Measurements from ENCODE around the gene SLC16A8. TPM values are rescaled to one million over a fixed set of nuclear protein-coding genes. Genes with fewer than 3 reads are reported as not detected.

Gene SLC16A8
- polyA plus RNA-seq, 1 experiment: not detected

GRCh38 chr22:38087855-38088254, 3.9 kb upstream of the SLC16A8 start:
- no peak overlapping the region for H3K27ac ChIP-seq (ENCODE audit: low read depth, low read length)
- TF ChIP-seq, protein P1, sequence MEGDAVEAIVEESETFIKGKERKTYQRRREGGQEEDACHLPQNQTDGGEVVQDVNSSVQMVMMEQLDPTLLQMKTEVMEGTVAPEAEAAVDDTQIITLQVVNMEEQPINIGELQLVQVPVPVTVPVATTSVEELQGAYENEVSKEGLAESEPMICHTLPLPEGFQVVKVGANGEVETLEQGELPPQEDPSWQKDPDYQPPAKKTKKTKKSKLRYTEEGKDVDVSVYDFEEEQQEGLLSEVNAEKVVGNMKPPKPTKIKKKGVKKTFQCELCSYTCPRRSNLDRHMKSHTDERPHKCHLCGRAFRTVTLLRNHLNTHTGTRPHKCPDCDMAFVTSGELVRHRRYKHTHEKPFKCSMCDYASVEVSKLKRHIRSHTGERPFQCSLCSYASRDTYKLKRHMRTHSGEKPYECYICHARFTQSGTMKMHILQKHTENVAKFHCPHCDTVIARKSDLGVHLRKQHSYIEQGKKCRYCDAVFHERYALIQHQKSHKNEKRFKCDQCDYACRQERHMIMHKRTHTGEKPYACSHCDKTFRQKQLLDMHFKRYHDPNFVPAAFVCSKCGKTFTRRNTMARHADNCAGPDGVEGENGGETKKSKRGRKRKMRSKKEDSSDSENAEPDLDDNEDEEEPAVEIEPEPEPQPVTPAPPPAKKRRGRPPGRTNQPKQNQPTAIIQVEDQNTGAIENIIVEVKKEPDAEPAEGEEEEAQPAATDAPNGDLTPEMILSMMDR (IDR thresholded peaks at IDR 0.05; ENCODE audit: low read depth, low read length): no peak
- no peaks in the 10 kb centered on the region; the same call in 1 of the 2 replicates for H3K9me3 ChIP-seq (ENCODE audit: control insufficient read depth, insufficient read depth, low read length)
- POLR2A ChIA-PET: no interaction called here
- H3K4me3 ChIP-seq (ENCODE audit: low read depth, low read length): no peak overlapping the region
- CTCF ChIA-PET: no interaction called here
- H3K27me3 ChIP-seq (ENCODE audit: control insufficient read depth, insufficient read depth, low read length): peaks cover 44% of the 10 kb centered on the region
- no peak for DNase-seq (ENCODE audit: low read depth, low spot score)

DNA sequence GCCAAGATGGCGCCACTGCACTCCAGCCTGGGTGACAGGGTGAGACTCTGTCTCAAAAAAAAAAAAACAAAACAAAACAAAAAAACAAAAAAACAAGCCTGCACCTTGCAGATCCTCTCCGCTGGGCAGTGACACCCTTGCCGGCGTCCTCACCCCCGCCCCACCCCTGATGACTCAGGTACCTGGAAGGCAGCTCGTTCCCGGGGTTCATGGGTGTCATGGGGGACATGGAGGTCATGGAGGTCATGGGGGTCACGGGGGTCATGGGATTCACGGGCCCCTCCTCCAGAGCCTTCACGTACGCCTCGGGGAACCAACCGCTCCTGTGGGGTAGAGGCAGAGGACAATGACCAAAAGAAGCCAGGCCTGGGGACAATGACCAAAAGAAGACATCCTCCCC, 3.0 kb upstream of the SLC16A8 start:
- CTCF ChIA-PET: interaction anchor here (1.0 kb wide), 1 partner anchor 28 kb away, joined by 3 read pairs; no protein-coding TSS in a partner anchor
- peaks cover 48% of the 10 kb centered on the region for H3K27me3 ChIP-seq (ENCODE audit: control insufficient read depth, insufficient read depth, low read length)
- no peak overlapping the region for H3K27ac ChIP-seq (ENCODE audit: low read depth, low read length)
- TF ChIP-seq, protein P1 (IDR thresholded peaks at IDR 0.05; ENCODE audit: low read depth, low read length): no peak
- H3K9me3 ChIP-seq (ENCODE audit: control insufficient read depth, insufficient read depth, low read length): no peaks in the 10 kb centered on the region; the same call in 1 of the 2 replicates
- POLR2A ChIA-PET: no interaction called here
- no peak for DNase-seq (ENCODE audit: low read depth, low spot score)
- no peak overlapping the region for H3K4me3 ChIP-seq (ENCODE audit: low read depth, low read length)

DNA sequence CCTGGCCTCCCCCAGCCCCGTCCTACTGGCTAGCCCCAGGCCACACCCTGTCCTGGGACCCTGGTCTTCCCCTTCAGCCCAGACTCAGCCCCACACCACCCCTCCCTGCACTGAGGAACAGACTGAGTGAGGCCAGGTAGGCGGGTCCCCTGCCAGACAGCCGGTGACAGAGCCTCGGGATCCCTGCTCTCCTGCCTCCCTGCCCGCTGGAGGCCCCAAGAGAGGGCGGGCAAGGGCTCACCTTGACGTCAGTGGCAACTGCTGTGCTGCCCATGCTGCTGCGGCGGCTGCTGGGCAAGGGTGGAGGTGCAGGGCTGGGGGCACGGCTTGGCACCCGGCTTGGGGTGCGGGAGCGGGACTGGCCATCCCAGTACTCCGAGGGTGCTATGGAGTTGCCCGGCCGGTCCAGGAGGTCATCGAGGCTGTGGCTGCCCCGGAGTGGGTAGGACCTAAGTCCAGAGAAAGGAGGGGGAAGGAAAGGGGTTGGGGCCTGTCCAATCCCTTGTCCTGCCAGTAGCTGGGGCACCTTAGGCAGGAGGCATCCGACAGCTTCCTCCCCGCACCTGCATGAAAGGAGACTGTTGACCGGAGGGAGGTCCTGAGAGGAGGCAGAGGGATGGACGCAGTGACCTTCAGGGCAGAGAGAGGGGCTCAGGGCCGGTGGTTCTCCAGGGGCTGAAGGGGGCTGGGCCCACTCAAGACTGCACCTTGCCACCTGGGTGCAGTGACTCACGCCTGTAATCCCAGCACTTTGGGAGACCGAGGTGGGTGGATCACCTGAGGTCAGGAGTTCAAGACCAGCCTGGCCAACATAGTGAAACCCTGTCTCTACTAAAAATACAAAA, 2.2 kb upstream of the SLC16A8 start:
- TF ChIP-seq, protein P1 (IDR thresholded peaks at IDR 0.05; ENCODE audit: low read depth, low read length): no peak
- CTCF ChIA-PET: interaction anchor here (1.0 kb wide), 1 partner anchor 29 kb away, joined by 3 read pairs; no protein-coding TSS in a partner anchor
- POLR2A ChIA-PET: no interaction called here
- peaks cover 51% of the 10 kb centered on the region for H3K27me3 ChIP-seq (ENCODE audit: control insufficient read depth, insufficient read depth, low read length)
- H3K9me3 ChIP-seq (ENCODE audit: control insufficient read depth, insufficient read depth, low read length): no peaks in the 10 kb centered on the region; the same call in 1 of the 2 replicates
- H3K4me3 ChIP-seq (ENCODE audit: low read depth, low read length): no peak overlapping the region
- DNase-seq (ENCODE audit: low read depth, low spot score): no peak
- no peak overlapping the region for H3K27ac ChIP-seq (ENCODE audit: low read depth, low read length)

DNA sequence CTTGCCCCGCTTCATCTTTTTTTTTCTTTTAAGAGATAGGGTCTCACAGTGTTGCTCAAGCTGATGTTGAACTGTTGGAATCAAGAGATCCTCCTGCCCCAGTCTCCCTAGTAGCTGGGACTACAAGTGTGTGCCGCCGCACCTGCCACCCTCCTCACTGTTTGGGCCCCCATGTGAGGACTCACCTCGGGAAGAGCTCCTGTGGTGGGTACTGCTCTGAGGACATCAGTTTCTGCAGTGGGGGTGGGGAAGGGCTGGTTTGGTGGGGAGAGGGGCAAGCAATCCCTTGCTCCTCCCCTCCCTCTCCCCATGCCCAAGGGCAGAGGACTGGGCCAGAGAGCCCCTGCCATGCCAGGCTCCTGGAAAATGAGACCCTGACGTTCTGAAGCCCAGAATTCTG, 1.5 kb upstream of the SLC16A8 start:
- POLR2A ChIA-PET: no interaction called here
- TF ChIP-seq, protein P1 (IDR thresholded peaks at IDR 0.05; ENCODE audit: low read depth, low read length): no peak
- no peaks in the 10 kb centered on the region; the same call in 1 of the 2 replicates for H3K9me3 ChIP-seq (ENCODE audit: control insufficient read depth, insufficient read depth, low read length)
- peaks cover 51% of the 10 kb centered on the region for H3K27me3 ChIP-seq (ENCODE audit: control insufficient read depth, insufficient read depth, low read length)
- CTCF ChIA-PET: no interaction called here
- no peak overlapping the region for H3K27ac ChIP-seq (ENCODE audit: low read depth, low read length)
- DNase-seq (ENCODE audit: low read depth, low spot score): no peak
- no peak overlapping the region for H3K4me3 ChIP-seq (ENCODE audit: low read depth, low read length)

DNA sequence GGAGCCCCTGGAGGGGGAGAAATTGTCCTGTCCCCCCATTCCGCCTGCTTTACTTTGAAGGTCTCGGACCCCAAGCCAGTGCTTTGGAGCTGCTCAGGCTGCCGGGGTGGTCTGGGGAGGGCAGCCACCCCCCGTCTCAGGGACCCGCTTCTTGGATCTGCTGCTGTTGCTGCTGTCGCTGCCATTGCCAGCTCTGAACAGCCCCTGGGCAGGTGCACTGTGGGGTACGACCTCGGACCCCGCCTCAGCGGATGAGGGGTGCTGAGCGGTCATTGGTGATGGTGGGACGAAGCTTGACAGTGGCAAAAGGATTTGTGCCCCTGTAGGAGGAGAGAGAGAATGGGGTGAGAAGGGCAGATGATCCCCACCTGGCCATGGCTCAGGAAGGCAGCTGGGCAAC, 1.1 kb upstream of the SLC16A8 start:
- no peak overlapping the region for H3K4me3 ChIP-seq (ENCODE audit: low read depth, low read length)
- H3K27ac ChIP-seq (ENCODE audit: low read depth, low read length): no peak overlapping the region
- no peak for DNase-seq (ENCODE audit: low read depth, low spot score)
- H3K27me3 ChIP-seq (ENCODE audit: control insufficient read depth, insufficient read depth, low read length): peaks cover 53% of the 10 kb centered on the region
- H3K9me3 ChIP-seq (ENCODE audit: control insufficient read depth, insufficient read depth, low read length): no peaks in the 10 kb centered on the region; the same call in 1 of the 2 replicates
- TF ChIP-seq, protein P1 (IDR thresholded peaks at IDR 0.05; ENCODE audit: low read depth, low read length): no peak
- CTCF ChIA-PET: interaction anchor here (0.5 kb wide), 1 partner anchor 11 kb away, joined by 4 read pairs; no protein-coding TSS in a partner anchor
- POLR2A ChIA-PET: no interaction called here

Measured in AG04450 (cell line).